ENCODE data around the gene BCL2L1.
"Not testable (repeated sequence)": the region's sequence is repeated elsewhere in the genome, so short reads cannot be mapped to it uniquely, and the experiment has no call there.

The BCL2L1 gene

GRCh38 chr20:31757254-31757653 lies 34.6 kb upstream of the BCL2L1 start:
- H3K4me3 ChIP-seq (ENCODE audit: low read length in 2 of 2): no peak overlapping the region
- H3K9me3 ChIP-seq (ENCODE audit: control insufficient read depth in 2 of 2, low read length in 2 of 2): no peaks in the 10 kb centered on the region
- no peak overlapping the region for H3K9ac ChIP-seq (ENCODE audit: low read depth in 1 of 2, low read length in 2 of 2)
- no peak overlapping the region for H3K27ac ChIP-seq (ENCODE audit: low read depth in 2 of 2, low read length in 2 of 2)
- no peaks in the 10 kb centered on the region for H3K27me3 ChIP-seq (ENCODE audit: control insufficient read depth in 2 of 2, insufficient read depth in 2 of 2, low read length in 2 of 2)
- no peaks in the 10 kb centered on the region for H3K4me1 ChIP-seq (ENCODE audit: control insufficient read depth in 2 of 2, insufficient read depth in 2 of 2, low read length in 2 of 2)
- peaks cover 0 to 2% of the 10 kb centered on the region in 2 donors for H3K36me3 ChIP-seq (ENCODE audit: control insufficient read depth in 2 of 2, insufficient read depth in 2 of 2, low read length in 2 of 2)

- H3K27me3 ChIP-seq (ENCODE audit: control insufficient read depth in 2 of 2, insufficient read depth in 2 of 2, low read length in 2 of 2): no peaks in the 10 kb centered on the region
- H3K27ac ChIP-seq (ENCODE audit: low read depth in 2 of 2, low read length in 2 of 2): no peak overlapping the region
- no peaks in the 10 kb centered on the region for H3K4me1 ChIP-seq (ENCODE audit: control insufficient read depth in 2 of 2, insufficient read depth in 2 of 2, low read length in 2 of 2)
- no peaks in the 10 kb centered on the region for H3K36me3 ChIP-seq (ENCODE audit: control insufficient read depth in 2 of 2, insufficient read depth in 2 of 2, low read length in 2 of 2)
- no peak overlapping the region for H3K9ac ChIP-seq (ENCODE audit: low read depth in 1 of 2, low read length in 2 of 2)
- H3K4me3 ChIP-seq (ENCODE audit: low read length in 2 of 2): no peak overlapping the region
- no peaks in the 10 kb centered on the region for H3K9me3 ChIP-seq (ENCODE audit: control insufficient read depth in 2 of 2, low read length in 2 of 2)
Measured at GRCh38 chr20:31751126-31751525, 28.5 kb upstream of the BCL2L1 start.

GRCh38 chr20:31749223-31749622 lies 26.6 kb upstream of the BCL2L1 start:
- no peak overlapping the region for H3K27ac ChIP-seq (ENCODE audit: low read depth in 2 of 2, low read length in 2 of 2)
- H3K27me3 ChIP-seq (ENCODE audit: control insufficient read depth in 2 of 2, insufficient read depth in 2 of 2, low read length in 2 of 2): no peaks in the 10 kb centered on the region
- H3K9ac ChIP-seq (ENCODE audit: low read depth in 1 of 2, low read length in 2 of 2): no peak overlapping the region
- H3K36me3 ChIP-seq (ENCODE audit: control insufficient read depth in 2 of 2, insufficient read depth in 2 of 2, low read length in 2 of 2): no peaks in the 10 kb centered on the region
- H3K4me1 ChIP-seq (ENCODE audit: control insufficient read depth in 2 of 2, insufficient read depth in 2 of 2, low read length in 2 of 2): no peaks in the 10 kb centered on the region
- no peak overlapping the region for H3K4me3 ChIP-seq (ENCODE audit: low read length in 2 of 2)
- H3K9me3 ChIP-seq (ENCODE audit: control insufficient read depth in 2 of 2, low read length in 2 of 2): no peaks in the 10 kb centered on the region

- H3K36me3 ChIP-seq (ENCODE audit: control insufficient read depth in 2 of 2, insufficient read depth in 2 of 2, low read length in 2 of 2): no peaks in the 10 kb centered on the region
- no peaks in the 10 kb centered on the region for H3K27me3 ChIP-seq (ENCODE audit: control insufficient read depth in 2 of 2, insufficient read depth in 2 of 2, low read length in 2 of 2)
- no peaks in the 10 kb centered on the region for H3K4me1 ChIP-seq (ENCODE audit: control insufficient read depth in 2 of 2, insufficient read depth in 2 of 2, low read length in 2 of 2)
- no peak overlapping the region for H3K9ac ChIP-seq (ENCODE audit: low read depth in 1 of 2, low read length in 2 of 2)
- H3K9me3 ChIP-seq (ENCODE audit: control insufficient read depth in 2 of 2, low read length in 2 of 2): no peaks in the 10 kb centered on the region
- no peak overlapping the region for H3K4me3 ChIP-seq (ENCODE audit: low read length in 2 of 2)
- H3K27ac ChIP-seq (ENCODE audit: low read depth in 2 of 2, low read length in 2 of 2): no peak overlapping the region
Measured at GRCh38 chr20:31747640-31748039, 25.0 kb upstream of the BCL2L1 start.

- not testable (repeated sequence) for H3K9ac ChIP-seq (ENCODE audit: low read depth in 1 of 2, low read length in 2 of 2); H3K4me3 ChIP-seq (ENCODE audit: low read length in 2 of 2); H3K36me3 ChIP-seq (ENCODE audit: control insufficient read depth in 2 of 2, insufficient read depth in 2 of 2, low read length in 2 of 2); H3K27ac ChIP-seq (ENCODE audit: low read depth in 2 of 2, low read length in 2 of 2); H3K27me3 ChIP-seq (ENCODE audit: control insufficient read depth in 2 of 2, insufficient read depth in 2 of 2, low read length in 2 of 2); H3K4me1 ChIP-seq (ENCODE audit: control insufficient read depth in 2 of 2, insufficient read depth in 2 of 2, low read length in 2 of 2); H3K9me3 ChIP-seq (ENCODE audit: control insufficient read depth in 2 of 2, low read length in 2 of 2)
Measured at GRCh38 chr20:31747028-31747427, 24.4 kb upstream of the BCL2L1 start.

- no peaks in the 10 kb centered on the region for H3K27me3 ChIP-seq (ENCODE audit: control insufficient read depth in 2 of 2, insufficient read depth in 2 of 2, low read length in 2 of 2)
- H3K9me3 ChIP-seq (ENCODE audit: control insufficient read depth in 2 of 2, low read length in 2 of 2): no peaks in the 10 kb centered on the region
- H3K36me3 ChIP-seq (ENCODE audit: control insufficient read depth in 2 of 2, insufficient read depth in 2 of 2, low read length in 2 of 2): no peaks in the 10 kb centered on the region
- no peak overlapping the region for H3K27ac ChIP-seq (ENCODE audit: low read depth in 2 of 2, low read length in 2 of 2)
- H3K9ac ChIP-seq (ENCODE audit: low read depth in 1 of 2, low read length in 2 of 2): no peak overlapping the region
- no peaks in the 10 kb centered on the region for H3K4me1 ChIP-seq (ENCODE audit: control insufficient read depth in 2 of 2, insufficient read depth in 2 of 2, low read length in 2 of 2)
- H3K4me3 ChIP-seq (ENCODE audit: low read length in 2 of 2): no peak overlapping the region
Measured at GRCh38 chr20:31746068-31746878, 23.6 kb upstream of the BCL2L1 start.

GRCh38 chr20:31740656-31741323 lies 18.1 kb upstream of the BCL2L1 start:
- Histone ChIP-seq H3K27ac (ENCODE audit: low read depth in 2 of 2, low read length in 2 of 2) (no peak overlapping the region), H3K4me1 (ENCODE audit: control insufficient read depth in 2 of 2, insufficient read depth in 2 of 2, low read length in 2 of 2) (peaks cover 3 to 5% of the 10 kb centered on the region in 2 donors), H3K9me3 (ENCODE audit: control insufficient read depth in 2 of 2, low read length in 2 of 2) (no peaks in the 10 kb centered on the region), H3K36me3 (ENCODE audit: control insufficient read depth in 2 of 2, insufficient read depth in 2 of 2, low read length in 2 of 2) (no peaks in the 10 kb centered on the region), H3K9ac (ENCODE audit: low read depth in 1 of 2, low read length in 2 of 2) (peak overlapping the region in 1 of 2 donors; percentile 13), H3K4me3 (ENCODE audit: low read length in 2 of 2) (peak overlapping the region in 1 of 2 donors; percentile 95), H3K27me3 (ENCODE audit: control insufficient read depth in 2 of 2, insufficient read depth in 2 of 2, low read length in 2 of 2) (no peaks in the 10 kb centered on the region)

- Histone ChIP-seq H3K9ac (ENCODE audit: low read depth in 1 of 2, low read length in 2 of 2) (peak overlapping the region in 1 of 2 donors; percentile 13), H3K4me3 (ENCODE audit: low read length in 2 of 2) (peak overlapping the region; percentile 26 to 95), H3K27ac (ENCODE audit: low read depth in 2 of 2, low read length in 2 of 2) (no peak overlapping the region), H3K4me1 (ENCODE audit: control insufficient read depth in 2 of 2, insufficient read depth in 2 of 2, low read length in 2 of 2) (peaks cover 3 to 5% of the 10 kb centered on the region in 2 donors), H3K36me3 (ENCODE audit: control insufficient read depth in 2 of 2, insufficient read depth in 2 of 2, low read length in 2 of 2) (no peaks in the 10 kb centered on the region), H3K27me3 (ENCODE audit: control insufficient read depth in 2 of 2, insufficient read depth in 2 of 2, low read length in 2 of 2) (no peaks in the 10 kb centered on the region), H3K9me3 (ENCODE audit: control insufficient read depth in 2 of 2, low read length in 2 of 2) (no peaks in the 10 kb centered on the region)
Measured at GRCh38 chr20:31740208-31740607, 17.5 kb upstream of the BCL2L1 start.

- Histone ChIP-seq H3K36me3 (ENCODE audit: control insufficient read depth in 2 of 2, insufficient read depth in 2 of 2, low read length in 2 of 2) (no peaks in the 10 kb centered on the region), H3K4me3 (ENCODE audit: low read length in 2 of 2) (peak overlapping the region; percentile 86 to 95), H3K9me3 (ENCODE audit: control insufficient read depth in 2 of 2, low read length in 2 of 2) (no peaks in the 10 kb centered on the region), H3K27ac (ENCODE audit: low read depth in 2 of 2, low read length in 2 of 2) (peak overlapping the region; percentile 54 to 82), H3K9ac (ENCODE audit: low read depth in 1 of 2, low read length in 2 of 2) (peak overlapping the region; percentile 79), H3K4me1 (ENCODE audit: control insufficient read depth in 2 of 2, insufficient read depth in 2 of 2, low read length in 2 of 2) (peaks cover 3 to 5% of the 10 kb centered on the region in 2 donors), H3K27me3 (ENCODE audit: control insufficient read depth in 2 of 2, insufficient read depth in 2 of 2, low read length in 2 of 2) (no peaks in the 10 kb centered on the region)
Measured at GRCh38 chr20:31739550-31739977, 16.9 kb upstream of the BCL2L1 start.

- no peaks in the 10 kb centered on the region for H3K9me3 ChIP-seq (ENCODE audit: control insufficient read depth in 2 of 2, low read length in 2 of 2)
- no peaks in the 10 kb centered on the region for H3K36me3 ChIP-seq (ENCODE audit: control insufficient read depth in 2 of 2, insufficient read depth in 2 of 2, low read length in 2 of 2)
- H3K27ac ChIP-seq (ENCODE audit: low read depth in 2 of 2, low read length in 2 of 2): peak within 1 kb of the TSS; percentile 54 to 82
Measured at GRCh38 chr20:31738729-31739549, 16.3 kb upstream of the BCL2L1 start, which contains the start of gene TPX2. TSS of gene TPX2 (plus strand) at chr20:31739290. CDS start at chr20:31757477, 18,187 bp downstream.

More at GRCh38 chr20:31738729-31739549, 16.3 kb upstream of the BCL2L1 start, which contains the start of gene TPX2:
- H3K4me3 ChIP-seq (ENCODE audit: low read length in 2 of 2): peak within 1 kb of the TSS; percentile 86 to 95
- peak within 1 kb of the TSS; percentile 79 to 86 for H3K9ac ChIP-seq (ENCODE audit: low read depth in 1 of 2, low read length in 2 of 2)
- H3K4me1 ChIP-seq (ENCODE audit: control insufficient read depth in 2 of 2, insufficient read depth in 2 of 2, low read length in 2 of 2): peaks cover 3 to 5% of the 10 kb centered on the region in 2 donors
- H3K27me3 ChIP-seq (ENCODE audit: control insufficient read depth in 2 of 2, insufficient read depth in 2 of 2, low read length in 2 of 2): no peaks in the 10 kb centered on the region

All from mucosa of rectum (tissue), 2 donors.